Measurements from ENCODE around the gene EPC1.
"Not testable (repeated sequence)": the region's sequence is repeated elsewhere in the genome, so short reads cannot be mapped to it uniquely, and the experiment has no call there.

EPC1 gene

DNA sequence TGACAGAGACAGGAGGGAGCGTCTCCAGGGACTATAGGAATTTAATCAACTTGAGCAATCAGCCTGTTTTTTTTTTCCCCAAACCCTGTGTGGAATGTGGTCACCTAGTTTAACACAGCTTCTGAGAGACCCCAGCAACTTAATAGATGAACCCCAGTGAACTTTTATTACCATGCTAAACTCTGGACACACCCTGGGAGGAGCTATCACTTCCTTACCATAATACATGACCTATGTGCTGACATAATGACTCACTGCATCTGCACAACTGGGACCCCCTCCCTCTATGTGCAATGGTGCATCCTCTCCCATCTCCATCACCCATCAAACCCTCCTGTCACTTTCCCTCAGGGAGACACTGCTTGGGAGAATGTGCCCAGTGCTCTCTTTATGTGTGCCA lies 83.7 kb downstream of the EPC1 start:
- H3K4me3 ChIP-seq (ENCODE audit: low read depth, low read length), result no peak overlapping the region
- TF ChIP-seq, protein P1, sequence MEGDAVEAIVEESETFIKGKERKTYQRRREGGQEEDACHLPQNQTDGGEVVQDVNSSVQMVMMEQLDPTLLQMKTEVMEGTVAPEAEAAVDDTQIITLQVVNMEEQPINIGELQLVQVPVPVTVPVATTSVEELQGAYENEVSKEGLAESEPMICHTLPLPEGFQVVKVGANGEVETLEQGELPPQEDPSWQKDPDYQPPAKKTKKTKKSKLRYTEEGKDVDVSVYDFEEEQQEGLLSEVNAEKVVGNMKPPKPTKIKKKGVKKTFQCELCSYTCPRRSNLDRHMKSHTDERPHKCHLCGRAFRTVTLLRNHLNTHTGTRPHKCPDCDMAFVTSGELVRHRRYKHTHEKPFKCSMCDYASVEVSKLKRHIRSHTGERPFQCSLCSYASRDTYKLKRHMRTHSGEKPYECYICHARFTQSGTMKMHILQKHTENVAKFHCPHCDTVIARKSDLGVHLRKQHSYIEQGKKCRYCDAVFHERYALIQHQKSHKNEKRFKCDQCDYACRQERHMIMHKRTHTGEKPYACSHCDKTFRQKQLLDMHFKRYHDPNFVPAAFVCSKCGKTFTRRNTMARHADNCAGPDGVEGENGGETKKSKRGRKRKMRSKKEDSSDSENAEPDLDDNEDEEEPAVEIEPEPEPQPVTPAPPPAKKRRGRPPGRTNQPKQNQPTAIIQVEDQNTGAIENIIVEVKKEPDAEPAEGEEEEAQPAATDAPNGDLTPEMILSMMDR (IDR thresholded peaks at IDR 0.05; ENCODE audit: borderline replicate concordance, insufficient read depth, low read depth, low read length), result no peak

DNA sequence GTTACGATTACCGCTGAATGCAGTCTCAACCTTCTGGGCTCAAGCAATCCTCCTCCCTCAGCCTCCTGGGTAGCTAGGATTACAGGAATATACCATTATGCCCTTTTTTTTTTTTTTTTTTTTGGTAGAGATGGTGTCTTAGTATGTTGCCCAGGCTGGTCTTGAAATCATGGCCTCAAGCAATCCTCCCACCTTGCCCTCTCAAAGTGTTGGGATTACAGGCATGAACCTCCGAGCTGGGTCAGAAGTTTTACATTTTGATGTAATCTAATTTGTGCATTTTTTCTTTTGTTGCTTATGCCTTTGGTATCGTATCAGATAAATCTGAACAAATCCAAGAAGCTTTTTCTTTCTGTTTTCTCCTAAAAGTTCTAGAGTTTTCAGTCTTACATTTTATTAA lies 87.4 kb downstream of the EPC1 start:
- TF ChIP-seq, protein P1 (IDR thresholded peaks at IDR 0.05; ENCODE audit: borderline replicate concordance, insufficient read depth, low read depth, low read length), result no peak
- H3K4me3 ChIP-seq (ENCODE audit: low read depth, low read length), result no peak overlapping the region

DNA sequence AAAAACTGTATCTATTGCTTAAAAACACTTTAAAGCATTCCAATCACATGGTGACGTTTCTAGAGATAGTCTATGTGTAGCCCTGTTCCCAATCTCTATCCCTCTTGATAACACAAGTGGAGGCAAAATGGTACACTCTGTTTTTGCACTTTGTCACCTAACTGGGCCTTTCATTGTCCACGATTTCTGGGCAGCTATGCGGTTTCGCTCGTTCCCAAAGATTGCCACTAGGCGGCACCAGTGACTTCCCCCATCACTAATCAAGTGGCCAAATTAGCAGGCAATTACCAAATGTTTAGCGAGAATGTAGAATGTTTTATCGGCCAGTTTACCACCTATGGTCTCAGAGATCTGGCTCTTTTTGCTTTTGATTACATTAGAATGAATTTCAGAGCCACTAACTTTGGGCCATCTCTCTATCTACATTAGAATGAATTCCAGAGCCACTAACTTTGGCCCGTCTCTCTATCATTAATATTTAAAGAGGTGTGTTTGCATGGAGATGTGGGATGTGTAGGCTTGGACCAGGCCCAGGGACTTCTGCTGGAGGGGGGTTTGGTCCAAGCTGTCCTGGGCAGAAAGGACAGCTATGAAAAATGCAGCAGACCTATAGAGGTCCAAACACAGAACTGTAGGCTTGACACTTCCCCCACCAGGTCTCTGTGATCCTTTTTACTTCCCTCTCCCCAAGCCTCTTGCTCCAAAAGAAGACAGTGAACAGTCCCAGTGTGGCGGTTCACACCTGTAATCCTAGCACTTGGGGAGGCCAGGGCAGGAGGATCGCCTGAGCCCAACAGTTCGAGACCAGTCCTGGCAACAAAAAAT lies 90.1 kb downstream of the EPC1 start:
- TF ChIP-seq, protein P1 (IDR thresholded peaks at IDR 0.05; ENCODE audit: borderline replicate concordance, insufficient read depth, low read depth, low read length), result peak; percentile 91
- H3K4me3 ChIP-seq (ENCODE audit: low read depth, low read length), result no peak overlapping the region

DNA sequence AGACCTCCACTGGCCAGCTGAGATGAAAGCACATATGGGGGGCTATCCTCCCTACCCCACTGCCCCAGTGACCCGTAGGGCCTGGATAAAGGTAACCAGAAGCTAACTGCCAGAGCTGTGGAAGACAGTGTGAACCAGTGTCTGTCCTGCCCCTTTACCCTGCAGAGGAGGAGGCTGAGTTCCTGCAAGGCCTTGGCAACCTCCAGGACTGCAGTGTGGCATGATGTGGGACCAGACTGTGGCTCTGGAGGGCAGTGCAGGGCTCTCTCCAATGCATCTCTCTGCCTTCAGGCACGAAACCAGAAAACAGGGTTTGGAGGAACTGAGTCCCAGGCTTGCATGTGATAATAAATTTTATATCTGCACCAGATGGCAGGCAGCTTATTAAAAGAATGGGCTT lies 93.1 kb downstream of the EPC1 start:
- H3K4me3 ChIP-seq (ENCODE audit: low read depth, low read length), result no peak overlapping the region
- TF ChIP-seq, protein P1 (IDR thresholded peaks at IDR 0.05; ENCODE audit: borderline replicate concordance, insufficient read depth, low read depth, low read length), result no peak

DNA sequence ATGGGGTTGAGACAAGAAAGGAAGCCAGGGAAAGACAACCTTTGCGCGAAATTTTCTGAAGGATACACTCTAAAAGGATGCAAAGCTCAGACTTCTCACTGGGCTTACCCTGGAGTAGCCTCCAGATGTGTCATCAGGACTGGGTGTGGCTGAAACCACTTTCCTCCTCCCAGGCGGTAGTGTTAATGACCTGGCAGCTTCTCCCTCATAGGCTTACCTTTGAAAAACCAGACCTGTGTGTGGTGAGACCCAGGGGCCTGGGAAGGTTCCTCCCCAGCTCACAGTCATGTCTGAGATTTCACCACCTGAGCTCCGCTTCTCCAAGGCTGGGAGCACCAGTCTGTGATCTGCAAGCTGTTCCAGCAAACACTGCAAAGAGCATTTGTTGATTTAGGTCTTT lies 93.7 kb downstream of the EPC1 start:
- H3K4me3 ChIP-seq (ENCODE audit: low read depth, low read length), result no peak overlapping the region

DNA sequence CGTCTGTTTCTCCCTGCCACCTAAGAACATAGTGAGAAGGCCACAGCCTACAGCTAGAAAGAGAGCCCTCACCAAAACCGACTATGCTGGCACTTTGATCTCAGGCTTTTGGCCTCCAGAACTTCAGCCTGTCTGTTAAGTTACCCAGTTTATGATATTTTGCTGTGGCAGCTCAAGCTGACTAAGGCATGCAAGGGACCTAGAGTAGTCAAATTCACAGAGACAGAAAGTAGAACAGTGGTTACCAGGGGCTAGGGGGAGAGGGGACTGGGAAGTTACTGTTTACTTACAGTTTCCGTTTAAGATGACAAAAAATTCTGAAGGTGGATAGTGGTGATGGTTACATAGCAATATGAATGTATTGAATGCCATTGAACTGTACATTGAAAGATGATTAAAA lies 96.5 kb downstream of the EPC1 start:
- H3K4me3 ChIP-seq (ENCODE audit: low read depth, low read length), result not testable (repeated sequence)

More for the DNA sequence above, 93.7 kb downstream of the EPC1 start:
- TF ChIP-seq, protein P1 (IDR thresholded peaks at IDR 0.05; ENCODE audit: borderline replicate concordance, insufficient read depth, low read depth, low read length), result no peak

DNA sequence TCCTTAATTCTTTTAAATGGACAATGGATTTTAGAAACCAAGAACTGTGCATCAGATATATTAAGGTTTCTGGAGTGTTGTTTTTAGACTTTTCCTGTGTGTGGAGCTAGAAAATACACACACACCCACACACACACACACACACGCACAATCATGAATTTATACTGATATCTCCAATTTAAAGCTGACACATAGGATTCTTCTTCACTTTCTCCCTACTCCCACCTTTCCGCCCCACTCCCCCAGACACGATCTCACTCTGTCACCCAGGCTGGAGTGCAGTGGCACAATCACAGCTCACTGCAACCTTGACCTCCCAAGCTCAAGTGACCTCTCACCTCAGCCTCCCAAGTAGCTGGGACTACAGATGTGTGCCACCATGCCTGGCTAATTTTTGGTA lies 100.3 kb downstream of the EPC1 start:
- no peak overlapping the region for H3K4me3 ChIP-seq (ENCODE audit: low read depth, low read length)
- TF ChIP-seq, protein P1 (IDR thresholded peaks at IDR 0.05; ENCODE audit: borderline replicate concordance, insufficient read depth, low read depth, low read length), result no peak
